ENCODE measurements around the gene COG5.
"Not testable (repeated sequence)": the region's sequence is repeated elsewhere in the genome, so short reads cannot be mapped to it uniquely, and the experiment has no call there.

COG5 gene

GRCh38 chr7:107255602-107256001, 308.1 kb downstream of the COG5 start:
- no peak for DNase-seq (ENCODE audit: low read depth, low spot score)
- H3K4me3 ChIP-seq (ENCODE audit: low read length), result no peak overlapping the region

DNA sequence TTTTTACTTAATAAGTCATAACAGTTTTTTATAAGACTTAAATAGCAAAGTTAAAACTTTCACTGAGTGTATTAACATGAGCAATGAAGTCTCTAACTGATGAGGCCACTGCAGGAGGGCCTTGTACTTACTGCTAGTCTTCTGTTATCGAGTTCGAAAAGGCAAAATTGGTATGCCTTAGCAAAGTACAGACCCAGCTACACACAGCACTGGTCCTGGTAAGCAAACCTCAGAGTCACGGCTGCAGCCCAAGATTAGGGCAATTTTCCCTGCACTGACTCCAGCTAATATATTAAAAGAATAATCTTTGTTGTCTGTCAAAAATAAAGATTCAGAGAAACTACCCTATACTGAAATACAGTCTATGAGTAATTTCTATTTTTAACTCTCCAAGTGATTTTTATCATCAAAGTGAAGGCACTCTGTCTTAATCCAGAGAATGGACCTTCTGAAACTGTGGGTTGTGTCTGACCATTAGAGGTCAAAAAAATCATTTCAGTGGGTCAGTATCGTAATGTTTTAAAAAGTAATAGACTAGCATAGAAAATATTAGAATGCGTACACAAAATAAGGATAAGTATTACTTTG, 309.2 kb downstream of the COG5 start:
- DNase-seq (ENCODE audit: low read depth, low spot score), result no peak
- H3K4me3 ChIP-seq (ENCODE audit: low read length), result no peak overlapping the region

- DNase-seq (ENCODE audit: low read depth, low spot score), result no peak
- no peak overlapping the region for H3K4me3 ChIP-seq (ENCODE audit: low read length)
These were observed 310.1 kb downstream of the COG5 start for GRCh38 chr7:107253599-107253998.

GRCh38 chr7:107251963-107252362, 311.8 kb downstream of the COG5 start:
- DNase-seq (ENCODE audit: low read depth, low spot score), result no peak
- H3K4me3 ChIP-seq (ENCODE audit: low read length), result no peak overlapping the region

DNA sequence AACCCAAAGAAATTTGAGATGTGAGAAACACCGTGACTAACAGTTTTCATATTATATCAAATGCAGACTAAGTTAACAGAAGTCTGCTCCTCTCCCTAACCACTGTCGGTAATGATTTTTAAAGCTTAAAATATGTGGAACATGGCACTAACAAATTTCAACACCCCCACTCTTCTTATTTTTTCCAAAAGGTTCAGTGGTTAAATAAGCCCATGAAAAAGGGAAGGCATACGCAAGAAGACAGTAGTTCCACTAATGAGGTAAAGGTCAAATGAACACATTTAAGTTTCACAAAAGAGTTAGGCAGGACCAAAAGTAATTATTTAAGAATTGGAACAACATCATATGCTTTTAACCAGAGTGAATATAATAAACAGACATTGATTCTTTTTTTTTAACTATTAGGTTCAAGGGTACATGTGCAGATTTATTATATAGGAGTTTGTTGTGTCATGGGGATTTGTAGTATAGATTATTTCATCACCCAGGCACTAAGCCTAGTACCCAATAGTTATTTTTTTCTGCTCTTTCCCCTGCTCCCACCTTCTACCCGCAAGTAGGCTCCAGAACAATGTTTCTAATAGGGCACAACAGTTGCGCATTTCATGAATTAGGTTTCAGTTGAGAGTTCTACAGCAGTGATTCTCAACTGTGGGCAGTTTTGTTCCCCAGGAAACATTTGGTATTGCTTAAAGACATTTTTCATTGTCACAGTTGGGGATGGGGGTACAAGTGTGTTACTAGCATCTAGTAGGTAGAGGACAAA, 315.0 kb downstream of the COG5 start:
- H3K4me3 ChIP-seq (ENCODE audit: low read length), result no peak overlapping the region
- no peak for DNase-seq (ENCODE audit: low read depth, low spot score)

- DNase-seq (ENCODE audit: low read depth, low spot score); H3K4me3 ChIP-seq (ENCODE audit: low read length): not testable (repeated sequence)
These were observed 316.9 kb downstream of the COG5 start for GRCh38 chr7:107246836-107247235.

- no peak for DNase-seq (ENCODE audit: low read depth, low spot score)
These were observed 319.1 kb downstream of the COG5 start for GRCh38 chr7:107244613-107245012.

DNA sequence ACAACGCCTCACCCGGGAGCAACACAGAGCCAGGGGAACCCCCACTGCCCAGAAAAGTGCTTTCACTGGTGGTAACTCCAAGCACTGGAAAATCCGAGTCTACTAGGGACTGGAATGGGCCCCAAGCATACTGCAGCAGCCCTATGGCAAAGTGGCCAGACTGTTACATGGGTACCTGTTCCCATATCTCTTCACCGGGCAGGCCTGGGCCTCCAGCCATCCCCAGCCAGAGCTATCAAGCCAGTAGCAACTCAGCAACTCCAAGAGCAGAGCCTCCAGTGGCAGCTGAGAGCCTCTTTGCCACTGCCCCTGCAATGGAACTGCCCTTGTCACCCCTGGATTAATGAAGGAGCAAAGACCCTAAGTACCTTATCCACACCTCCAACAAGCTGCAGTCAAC, 321.5 kb downstream of the COG5 start:
- DNase-seq (ENCODE audit: low read depth, low spot score), result no peak
- H3K4me3 ChIP-seq (ENCODE audit: low read length), result no peak overlapping the region

More at GRCh38 chr7:107244613-107245012, 319.1 kb downstream of the COG5 start:
- no peak overlapping the region for H3K4me3 ChIP-seq (ENCODE audit: low read length)

DNA sequence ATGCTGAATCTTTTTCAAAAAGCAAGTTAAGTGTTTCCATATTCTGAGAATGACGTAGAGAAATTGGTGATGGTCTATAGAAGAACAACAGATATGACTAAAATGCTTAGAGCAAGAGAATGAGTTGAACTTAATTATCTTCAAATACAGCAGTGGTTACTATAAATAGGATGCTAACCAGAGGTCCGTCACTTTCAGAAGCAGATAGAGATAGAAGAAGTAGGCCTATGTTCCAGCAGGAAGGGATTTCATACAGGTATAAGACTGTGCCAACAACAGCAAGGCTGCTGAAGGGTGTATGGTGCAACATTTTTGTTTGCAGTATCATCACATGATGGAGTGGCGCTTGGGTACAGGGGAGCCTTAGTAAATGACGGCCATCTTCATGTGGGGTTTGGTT, 326.3 kb downstream of the COG5 start:
- no peak overlapping the region for H3K4me3 ChIP-seq (ENCODE audit: low read length)
- DNase-seq (ENCODE audit: low read depth, low spot score), result no peak

DNA sequence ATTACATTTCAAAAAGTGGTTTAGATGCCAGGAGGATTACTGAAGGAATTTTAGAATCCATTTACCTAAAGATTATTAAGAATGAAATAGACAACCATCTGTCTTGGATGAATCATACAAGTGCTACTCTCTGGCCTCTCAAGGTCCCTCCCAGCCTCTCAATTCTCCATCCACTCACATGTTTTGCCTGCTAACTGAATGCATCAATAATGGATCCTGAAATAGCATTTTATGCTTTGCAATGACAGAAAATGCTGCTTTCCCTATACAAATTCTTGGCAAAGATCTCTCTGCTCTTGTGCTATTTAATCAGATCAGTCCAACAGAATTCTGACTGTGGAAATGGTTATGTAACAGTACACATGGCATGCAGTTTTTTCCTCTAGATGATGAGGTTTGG, 326.9 kb downstream of the COG5 start:
- DNase-seq (ENCODE audit: low read depth, low spot score), result no peak
- no peak overlapping the region for H3K4me3 ChIP-seq (ENCODE audit: low read length)

- no peak overlapping the region for H3K4me3 ChIP-seq (ENCODE audit: low read length)
- no peak for DNase-seq (ENCODE audit: low read depth, low spot score)
These were observed 329.3 kb downstream of the COG5 start for GRCh38 chr7:107234436-107234835.

DNA sequence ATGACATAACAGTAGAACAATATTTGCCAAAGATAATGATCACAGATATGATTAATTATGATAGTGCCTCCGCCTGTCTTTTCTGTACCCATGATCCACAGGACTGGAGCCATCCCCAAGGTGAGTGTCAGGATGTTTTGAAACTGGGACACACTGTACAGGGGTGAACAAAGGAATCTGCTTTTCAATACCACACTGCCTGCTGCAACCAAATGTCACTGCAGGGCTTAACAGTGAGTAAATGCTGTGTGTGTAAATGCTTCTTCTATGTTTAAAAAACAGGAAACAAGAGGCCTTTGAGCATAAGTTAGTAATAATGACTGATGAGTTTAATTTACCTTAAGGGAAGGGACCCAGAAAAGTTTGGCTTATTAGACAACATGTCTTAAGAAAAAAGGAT, 329.7 kb downstream of the COG5 start:
- H3K4me3 ChIP-seq (ENCODE audit: low read length), result no peak overlapping the region
- no peak for DNase-seq (ENCODE audit: low read depth, low spot score)

GRCh38 chr7:107233174-107233573, 330.5 kb downstream of the COG5 start:
- DNase-seq (ENCODE audit: low read depth, low spot score), result no peak
- no peak overlapping the region for H3K4me3 ChIP-seq (ENCODE audit: low read length)

- H3K4me3 ChIP-seq (ENCODE audit: low read length), result no peak overlapping the region
- no peak for DNase-seq (ENCODE audit: low read depth, low spot score)
These were observed 331.1 kb downstream of the COG5 start for GRCh38 chr7:107232568-107233090.

GRCh38 chr7:107230334-107230733, 333.4 kb downstream of the COG5 start:
- no peak for DNase-seq (ENCODE audit: low read depth, low spot score)
- H3K4me3 ChIP-seq (ENCODE audit: low read length), result no peak overlapping the region

GRCh38 chr7:107228291-107228690, 335.4 kb downstream of the COG5 start:
- no peak for DNase-seq (ENCODE audit: low read depth, low spot score)
- H3K4me3 ChIP-seq (ENCODE audit: low read length), result no peak overlapping the region

DNA sequence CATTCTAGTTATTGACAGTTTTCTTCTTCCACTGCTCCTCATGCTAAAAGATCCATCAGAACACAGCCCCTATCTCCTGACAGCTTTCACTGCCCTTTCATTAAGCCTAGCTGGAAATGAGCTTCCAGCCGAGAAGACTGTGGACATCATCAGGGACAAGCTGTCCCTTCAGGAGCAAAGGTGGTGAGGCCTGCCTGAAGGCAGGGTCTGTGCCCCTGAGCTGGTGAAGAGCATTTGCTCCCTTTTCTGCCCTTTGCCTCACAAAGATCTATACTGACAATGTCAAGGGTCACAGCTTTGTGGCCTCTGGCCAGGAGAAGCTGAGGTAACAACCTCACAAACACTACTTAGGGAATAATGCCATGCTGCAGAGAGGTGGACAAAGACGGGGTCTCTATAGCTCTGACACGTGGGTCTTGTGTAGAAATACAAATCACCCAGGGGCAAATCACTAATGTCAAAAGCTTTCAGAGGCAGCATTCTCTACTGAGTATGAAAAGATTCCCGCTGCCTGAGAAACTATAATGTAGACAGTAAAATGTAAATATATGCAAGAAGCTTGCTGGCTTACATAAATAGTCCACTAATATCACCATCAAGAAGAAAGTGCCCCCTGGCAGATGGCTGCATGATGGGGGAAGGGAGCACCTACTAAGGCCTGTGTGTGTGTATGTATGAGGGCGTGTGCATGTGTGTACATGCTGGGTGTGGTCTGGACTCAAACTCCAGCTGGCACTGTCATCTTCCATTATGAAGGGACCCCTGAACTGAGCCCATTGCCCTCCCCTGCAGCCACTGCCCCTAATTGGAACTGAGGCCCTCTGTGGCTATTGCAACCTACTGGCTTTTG, 339.1 kb downstream of the COG5 start:
- DNase-seq (ENCODE audit: low read depth, low spot score), result no peak
- H3K4me3 ChIP-seq (ENCODE audit: low read length), result no peak overlapping the region

- DNase-seq (ENCODE audit: low read depth, low spot score); H3K4me3 ChIP-seq (ENCODE audit: low read length): not testable (repeated sequence)
These were observed 342.9 kb downstream of the COG5 start for GRCh38 chr7:107220806-107221205.

DNA sequence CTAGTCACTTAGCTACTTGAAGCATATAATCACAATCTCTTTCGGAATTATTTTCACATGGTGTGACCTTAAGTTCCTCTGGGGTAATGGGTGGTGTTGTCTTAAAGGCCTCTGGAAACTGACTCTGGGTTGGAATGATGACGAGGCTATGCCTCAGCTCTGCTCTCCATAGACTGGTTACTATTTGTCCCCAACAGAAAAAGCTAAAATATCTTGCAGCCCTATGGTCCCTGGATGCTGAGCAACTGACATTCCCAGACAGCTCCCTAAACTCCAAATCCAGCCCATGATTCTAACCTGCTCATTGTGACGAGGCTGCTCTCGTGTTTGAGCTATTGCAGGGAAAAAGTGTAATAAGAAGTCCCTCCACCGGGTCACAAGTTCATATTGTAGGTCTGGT, 343.4 kb downstream of the COG5 start:
- no peak overlapping the region for H3K4me3 ChIP-seq (ENCODE audit: low read length)
- no peak for DNase-seq (ENCODE audit: low read depth, low spot score)
